EH (cell line): ENCODE data around the gene HPN.

Experiments
- DNase-seq: peaks from one replicate; pipeline ENCODE4 v3.0.0-alpha.2; 2015; ENCODE audit warnings: low read depth

HPN gene

DNA sequence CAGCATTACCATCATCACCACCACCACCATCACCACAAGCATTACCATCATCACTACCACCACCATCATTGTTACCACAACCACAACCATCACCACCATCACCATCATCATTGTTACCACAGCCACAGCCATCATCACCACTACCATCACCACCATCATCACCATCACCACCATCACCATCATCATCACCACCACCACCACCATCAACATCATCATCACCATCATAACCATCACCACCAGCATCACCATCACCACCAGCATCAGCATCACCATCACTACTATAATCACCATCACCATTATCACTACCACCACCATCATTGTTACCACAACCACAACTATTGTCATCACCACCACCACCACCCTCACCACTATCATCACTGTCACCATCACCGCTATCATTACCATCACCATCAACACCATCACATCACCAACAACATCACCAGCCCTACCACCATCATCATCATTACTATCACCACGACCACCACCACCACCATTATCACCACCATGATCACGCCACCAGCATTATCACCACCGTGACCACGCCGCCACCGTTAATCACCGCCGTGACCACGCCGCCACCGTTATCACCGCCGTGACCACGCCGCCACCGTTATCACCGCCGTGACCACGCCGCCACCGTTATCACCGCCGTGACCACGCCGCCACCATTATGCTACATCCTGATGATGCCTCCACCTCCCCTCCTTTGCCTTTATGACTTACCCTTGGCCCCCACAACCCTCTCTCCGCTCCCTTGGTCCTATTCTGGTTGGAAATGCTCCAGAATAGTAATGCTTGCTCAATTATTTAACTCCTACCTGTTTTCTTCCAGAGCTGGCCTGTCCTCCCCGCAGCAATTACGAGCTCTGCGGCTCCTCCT is 64.1 kb downstream of the HPN start:
- DNase-seq = no peak

DNA sequence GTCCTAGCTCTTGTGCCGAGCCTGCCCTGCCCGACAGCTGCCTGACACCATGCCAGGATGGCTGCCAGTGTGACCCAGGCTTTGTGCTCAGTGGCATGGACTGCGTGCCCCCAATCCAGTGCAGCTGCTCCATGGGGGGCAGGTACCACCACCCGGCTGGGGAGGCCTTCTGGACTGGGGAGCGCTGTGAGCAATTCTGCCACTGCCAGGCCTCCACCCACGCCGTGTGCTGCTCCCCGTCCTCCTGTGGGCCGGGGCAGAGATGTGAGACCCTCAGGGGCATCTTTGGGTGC is 64.7 kb downstream of the HPN start:
- DNase-seq = no peak

DNA sequence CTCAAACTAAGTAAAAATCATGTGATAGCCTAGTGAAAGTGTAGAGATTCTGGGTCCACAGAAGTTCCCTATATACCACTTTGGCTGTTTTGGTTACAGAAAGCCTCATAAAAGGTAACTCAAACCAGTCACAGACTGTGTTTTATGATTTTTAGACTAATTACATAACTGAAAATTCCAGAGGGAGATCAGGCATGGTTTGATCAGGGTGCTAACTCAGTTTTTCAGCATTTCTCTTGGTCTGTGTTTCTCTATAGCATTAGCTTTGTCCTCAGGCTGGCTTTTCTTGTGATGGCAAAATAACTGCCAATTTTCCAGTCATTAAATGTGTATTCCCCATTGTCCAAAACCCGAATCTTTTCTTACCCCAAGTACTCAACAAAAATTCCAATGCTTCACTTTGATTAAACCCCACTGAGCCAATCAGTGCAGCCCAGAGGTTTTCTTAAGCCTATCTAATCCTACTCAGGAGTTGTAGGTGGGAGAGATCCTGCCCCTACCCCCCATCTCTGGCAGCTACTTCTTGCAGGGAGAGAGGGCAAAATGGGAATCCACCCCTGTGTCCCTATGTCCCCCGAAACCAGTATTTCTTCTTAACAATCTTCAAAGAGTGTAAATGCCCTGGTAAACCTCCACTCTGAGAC is 65.5 kb downstream of the HPN start:
- DNase-seq = no peak

DNA sequence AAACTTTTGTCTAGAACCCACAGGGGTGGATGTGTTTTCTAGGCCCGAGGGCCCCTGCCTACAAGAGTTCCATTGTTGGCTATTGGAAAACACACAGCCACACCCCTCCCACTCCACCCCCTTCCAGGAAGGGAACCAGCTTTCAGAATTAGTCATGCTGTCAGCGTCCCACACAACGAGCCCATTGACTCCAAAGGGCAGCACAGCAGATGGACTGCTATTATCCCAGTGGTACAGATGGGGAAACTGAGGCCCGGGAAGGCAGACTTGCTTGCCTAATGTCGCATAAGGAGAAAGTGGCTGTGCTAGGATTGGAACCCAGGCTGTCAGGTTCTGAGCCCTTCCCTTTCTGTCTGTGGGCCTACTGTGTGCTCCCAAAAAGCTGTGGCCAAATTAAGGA is 66.0 kb downstream of the HPN start:
- peak; percentile 39 for DNase-seq

DNA sequence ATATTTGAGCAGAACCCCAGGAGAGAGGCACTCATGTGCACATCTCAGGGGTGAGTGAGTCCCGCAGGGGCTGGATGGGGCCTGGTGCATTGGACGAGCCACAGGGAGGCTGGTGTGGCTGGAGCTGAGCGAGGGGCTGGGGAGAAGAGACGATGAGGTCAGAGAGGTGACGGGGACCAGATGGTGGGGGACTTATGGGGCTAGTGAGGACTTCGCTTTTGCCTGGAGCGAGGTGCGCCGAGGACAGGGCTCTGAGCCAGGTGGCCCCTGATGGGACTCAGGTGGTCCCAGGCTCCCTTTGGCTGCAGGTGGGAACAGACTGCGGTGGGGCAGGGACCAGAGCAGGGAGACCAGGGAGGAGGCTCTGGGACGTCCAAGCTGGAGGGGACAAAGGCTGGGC is 67.2 kb downstream of the HPN start:
- DNase-seq = no peak

DNA sequence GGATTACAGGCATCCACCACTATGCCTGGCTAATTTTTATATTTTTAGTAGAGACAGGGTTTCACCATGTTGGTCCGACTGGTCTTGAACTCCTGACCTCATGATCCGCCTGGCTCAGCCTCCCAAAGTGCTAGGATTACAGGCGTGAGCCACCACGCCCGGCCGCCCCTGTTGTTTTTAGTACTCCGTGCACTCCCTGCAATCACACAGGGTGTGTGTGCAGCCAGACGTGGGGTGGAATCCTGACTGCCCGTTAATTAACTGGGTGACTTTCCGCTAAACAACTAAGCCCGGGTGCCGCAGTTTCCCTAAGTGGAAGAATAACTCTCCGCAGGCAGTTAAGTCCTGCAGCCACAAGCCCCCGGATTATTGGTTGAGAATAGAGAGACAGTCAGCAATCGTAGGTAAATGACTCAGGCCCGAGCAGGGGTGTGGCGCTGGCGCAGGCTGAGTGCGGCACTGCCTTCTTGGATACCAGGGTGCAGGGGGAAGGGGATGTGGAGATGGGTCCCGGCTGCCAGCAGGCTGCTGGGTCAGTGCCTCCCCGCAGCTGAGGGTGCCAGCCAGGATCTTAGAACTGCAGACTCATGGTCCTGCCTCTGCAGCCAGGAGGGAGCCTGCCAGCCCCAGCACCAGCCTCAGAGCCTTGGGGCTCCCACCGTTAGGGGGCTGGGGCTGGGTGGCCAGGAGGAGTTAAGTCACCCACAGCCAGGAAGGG is 68.0 kb downstream of the HPN start:
- no peak for DNase-seq

DNA sequence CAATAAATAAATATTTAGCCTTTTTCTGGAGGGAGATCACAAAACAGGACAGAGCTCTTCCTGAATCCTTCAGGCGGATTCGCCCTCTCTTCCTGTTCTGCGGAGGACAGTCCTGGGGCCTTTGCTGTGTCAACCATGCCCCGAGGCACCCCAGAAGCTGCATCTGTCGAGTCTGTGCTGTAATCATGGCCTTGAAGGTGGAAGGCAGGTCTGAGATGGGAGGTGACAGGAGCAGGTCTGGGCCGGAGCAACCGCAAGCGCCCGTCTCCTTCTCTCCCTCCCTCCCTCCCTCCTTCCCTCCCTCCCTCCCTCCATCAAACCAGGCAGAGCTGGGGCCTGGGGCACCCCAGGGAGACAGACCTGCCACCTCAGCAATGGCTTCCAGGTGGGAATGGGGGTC is 69.5 kb downstream of the HPN start:
- DNase-seq = no peak

DNA sequence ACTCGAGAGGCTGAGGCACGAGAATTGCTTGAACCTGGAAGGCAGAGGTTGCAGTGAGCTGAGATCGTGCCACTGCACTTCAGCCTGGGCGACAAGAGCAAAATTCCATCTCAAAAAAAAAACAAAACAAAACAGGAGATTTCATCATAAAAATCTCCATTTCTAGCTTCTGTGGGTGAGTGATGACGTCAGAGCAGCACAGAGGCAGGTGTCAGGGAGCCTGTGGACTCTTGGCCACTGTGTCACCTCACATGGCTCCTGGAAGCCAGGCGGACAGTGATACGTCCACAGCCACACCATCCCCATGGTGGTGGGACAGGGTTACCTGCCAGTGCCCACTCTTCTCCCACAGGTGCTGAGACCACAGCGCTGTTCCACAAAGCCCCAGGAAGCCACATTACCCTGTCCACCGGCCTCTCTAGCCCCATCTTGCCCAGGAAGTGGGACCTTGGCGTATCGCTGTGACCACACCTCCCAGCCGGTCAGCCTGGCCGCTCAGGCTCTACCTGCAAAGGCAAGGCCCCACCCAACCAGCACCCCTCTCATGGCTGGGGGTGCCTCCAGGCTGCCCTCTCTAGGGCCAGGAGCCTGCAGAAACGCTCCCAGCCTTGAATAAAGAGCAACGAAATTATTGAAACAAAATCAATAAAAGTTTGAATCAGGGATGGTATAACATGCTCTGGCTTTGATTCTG is 71.6 kb downstream of the HPN start:
- no peak for DNase-seq

DNA sequence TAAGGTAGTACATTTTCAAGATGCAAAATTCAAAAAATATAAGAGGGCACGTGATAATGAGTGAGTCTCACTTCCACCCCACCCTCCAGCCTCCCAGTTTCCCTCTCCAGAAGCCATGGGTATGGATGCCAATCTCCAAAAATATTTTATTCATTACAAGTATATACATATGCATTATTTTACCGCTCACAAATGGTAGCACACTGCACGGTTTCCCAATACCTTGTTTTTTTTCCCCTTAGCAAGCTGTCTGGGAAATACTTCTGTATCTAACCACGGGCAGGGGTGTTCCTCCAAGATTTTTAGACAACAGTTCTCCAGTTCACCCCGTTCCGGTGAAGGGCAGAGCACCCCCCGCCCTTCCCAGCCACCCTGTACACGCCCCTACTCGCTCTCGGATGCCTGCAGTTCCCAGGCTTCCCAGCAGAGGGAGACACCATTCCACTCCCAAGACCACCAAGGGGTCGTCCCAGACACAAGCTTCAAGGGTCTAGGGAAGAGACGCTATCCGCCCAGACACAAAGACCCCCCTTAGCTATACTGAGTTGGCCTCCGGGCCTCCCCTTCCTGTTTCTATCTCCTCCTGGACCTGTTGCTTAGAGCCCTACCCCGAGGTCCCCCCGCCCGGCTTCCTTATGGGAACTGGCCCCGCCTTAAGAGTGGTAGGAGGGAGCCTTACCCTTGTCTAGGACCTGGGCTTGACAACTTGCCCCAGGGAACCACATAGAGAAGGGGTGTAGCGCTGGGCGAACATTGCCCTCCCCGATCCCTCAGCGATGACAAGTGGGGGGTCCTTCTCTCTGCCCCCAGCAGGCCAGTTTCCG is 73.0 kb downstream of the HPN start:
- DNase-seq = peak; percentile 46

DNA sequence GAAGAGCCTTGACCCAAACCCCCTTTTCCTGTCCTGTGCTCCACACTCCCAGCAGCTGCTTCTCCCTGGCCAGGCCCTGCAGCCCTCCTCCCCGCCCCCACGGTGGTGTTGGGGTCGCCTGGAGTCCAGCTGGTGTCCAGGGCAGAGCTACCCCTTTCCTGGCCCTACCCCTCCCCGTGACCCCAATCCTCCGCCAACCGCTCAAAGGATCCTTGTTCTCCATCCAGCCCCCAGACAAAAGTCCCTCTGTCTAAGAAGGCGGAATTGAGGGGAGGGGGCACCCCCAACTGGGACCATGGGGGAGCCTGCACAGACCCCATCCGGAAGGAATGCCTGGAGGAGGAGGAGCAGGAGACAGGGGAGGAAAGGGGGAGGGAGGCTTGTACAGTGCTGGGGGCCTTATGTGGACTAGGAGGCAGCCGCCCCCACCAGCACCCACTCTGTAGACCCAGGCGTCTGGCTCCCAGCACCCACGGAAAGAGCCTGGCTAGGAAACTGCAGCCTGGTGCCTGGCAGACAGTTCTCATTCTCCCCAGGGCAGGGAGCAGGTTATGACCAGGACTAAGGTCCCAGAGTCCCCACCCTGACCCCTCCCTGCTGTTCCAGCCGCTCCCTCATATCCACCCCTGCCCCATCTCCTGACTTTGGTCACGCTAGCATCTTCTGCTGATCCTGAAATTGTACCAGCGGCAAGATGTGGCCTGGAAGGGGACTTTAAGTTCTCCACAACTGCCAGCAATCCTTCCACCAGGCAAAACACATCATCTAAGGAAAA is 73.8 kb downstream of the HPN start, which contains the start of gene FXYD3:
FXYD3 (plus strand) TSS at position 647 of the 775 bp plus-strand sequence. CDS start 3,554 bp downstream, outside the sequence.
- DNase-seq = no peak
